Esophagus squamous epithelium (tissue), 5 donors: ENCODE data around the gene CD47. TPM values are rescaled to one million over a fixed set of nuclear protein-coding genes. Genes with fewer than 3 reads are reported as not detected.

Source experiments
- DNase-seq: peaks from one replicate; lab custom pipeline; 2025; lab: John Stamatoyannopoulos, UW
- H3K27ac ChIP-seq, 4 donors: fragments of 200-600 bp; sonication (generic); one replicate each; pipeline ENCODE4 v1.5.1; 2016 to 2019; ENCODE audit warnings: mild to moderate bottlenecking in 1 of 4
- H3K27me3 ChIP-seq, 4 donors: fragments of 200-600 bp; sonication (generic); 1 replicate in 3 of 4; 2 replicates in 1 of 4; pipeline versions ENCODE4 v1.5.1 to v1.6.0; 2017 to 2021; ENCODE audit warnings: antibody characterized with exemption in 1 of 4
- H3K36me3 ChIP-seq, 3 donors: fragments of 200-600 bp; sonication (generic); one replicate each; pipeline ENCODE4 v1.5.1; 2016 to 2019
- H3K4me1 ChIP-seq, 3 donors: fragments of 200-600 bp; sonication (generic); one replicate each; pipeline ENCODE4 v1.5.1; 2017 to 2019
- H3K4me3 ChIP-seq, 4 donors: fragments of 200-600 bp; sonication (generic); 1 replicate in 3 of 4; 2 replicates in 1 of 4; pipeline ENCODE4 v1.5.1; 2016 to 2019; ENCODE audit warnings: mild to moderate bottlenecking in 2 of 4, moderate library complexity in 1 of 4
- H3K9me3 ChIP-seq, 3 donors: fragments of 200-600 bp; sonication (generic); one replicate each; pipeline ENCODE4 v1.5.1; 2016 to 2019
- CTCF ChIP-seq, 6 experiments: fragments of 450-650 bp in 4 of 6; fragments of 200-600 bp in 2 of 6; sonication (generic) in 2 of 6; IDR thresholded peaks; one replicate each; pipeline ENCODE4 v1.5.1; 2016 to 2019; ENCODE audit warnings: antibody characterized with exemption in 6 of 6, mild to moderate bottlenecking in 4 of 6, moderate library complexity in 4 of 6
- POLR2A ChIP-seq, 4 donors: fragments of 450-650 bp; IDR thresholded peaks; one replicate each; pipeline ENCODE4 v1.6.1; 2017; ENCODE audit warnings: antibody characterized with exemption in 4 of 4, mild to moderate bottlenecking in 4 of 4, moderate library complexity in 3 of 4
- WGBS, 2 donors: methylation state at CpG; one replicate each; pipeline ENCODE4 v1.1.5; 2018; 5-methylcytosine and 5-hydroxymethylcytosine counted together
- intact Hi-C: fragments of 100-400 bp; cut with DNase I; formaldehyde crosslinking; loops from one replicate; pipeline ENCODE4 v1.15.0; 2022
- total RNA-seq, 4 donors: library from RNA; depleted of rRNA; stranded (reverse); fragments of >200 nt; gene quantifications; one replicate each; pipeline ENCODE4 v1.1.0, GENCODE V29; 2016
- donor health status: DM: yes; HTN: yes; CAD: no.

CD47 gene
- total RNA-seq, 4 donors from 2014 or later = 79.0 to 177 (median 115) TPM

GRCh38 chr3:108086653-108087052, 4.2 kb downstream of the CD47 start:
- DNase-seq = no peak
- H3K27me3 ChIP-seq = no peaks in the 10 kb centered on the region
- no peaks in the 10 kb centered on the region for H3K36me3 ChIP-seq
- peaks cover 12 to 70% (median 14%) of the 10 kb centered on the region in 3 donors for H3K4me1 ChIP-seq
- no peak for TF ChIP-seq POLR2A (IDR thresholded peaks at IDR 0.05)
- TF ChIP-seq CTCF (IDR thresholded peaks at IDR 0.05) = no peak
- no peak overlapping the region for H3K27ac ChIP-seq
- intact Hi-C loops = no loop called here
- H3K4me3 ChIP-seq = no peak overlapping the region
- no peaks in the 10 kb centered on the region for H3K9me3 ChIP-seq
- WGBS, 2 donors = 91 to 93% methylated on average over 4 of the region's 4 CpGs

GRCh38 chr3:108085810-108086350, 5.0 kb downstream of the CD47 start:
- Histone ChIP-seq H3K27me3 (no peaks in the 10 kb centered on the region), H3K9me3 (no peaks in the 10 kb centered on the region), H3K4me3 (no peak overlapping the region), H3K4me1 (peaks cover 10 to 67% (median 12%) of the 10 kb centered on the region in 3 donors), H3K27ac (no peak overlapping the region), H3K36me3 (no peaks in the 10 kb centered on the region)
- TF ChIP-seq POLR2A (IDR thresholded peaks at IDR 0.05) (no peak), CTCF (IDR thresholded peaks at IDR 0.05) (no peak)
- intact Hi-C loops = no loop called here
- no peak for DNase-seq
- WGBS, 2 donors = 53 to 60% methylated on average over 2 of the region's 2 CpGs

GRCh38 chr3:108085370-108085769, 5.5 kb downstream of the CD47 start:
- Histone ChIP-seq H3K4me3 (no peak overlapping the region), H3K4me1 (peaks cover 10 to 67% (median 12%) of the 10 kb centered on the region in 3 donors), H3K27me3 (no peaks in the 10 kb centered on the region), H3K36me3 (no peaks in the 10 kb centered on the region), H3K27ac (no peak overlapping the region), H3K9me3 (no peaks in the 10 kb centered on the region)
- TF ChIP-seq CTCF (IDR thresholded peaks at IDR 0.05) = no peak
- no peak for TF ChIP-seq POLR2A (IDR thresholded peaks at IDR 0.05)
- no peak for DNase-seq
- intact Hi-C loops = no loop called here

- WGBS, 2 donors = 82 to 88% methylated on average over 5 of the region's 5 CpGs
- intact Hi-C loops = no loop called here
- H3K27me3 ChIP-seq = no peaks in the 10 kb centered on the region
- DNase-seq = no peak
- H3K27ac ChIP-seq = no peak overlapping the region
- H3K4me1 ChIP-seq = peaks cover 0 to 19% (median 0%) of the 10 kb centered on the region in 3 donors
- no peak overlapping the region for H3K4me3 ChIP-seq
- TF ChIP-seq CTCF (IDR thresholded peaks at IDR 0.05) = no peak
- no peak for TF ChIP-seq POLR2A (IDR thresholded peaks at IDR 0.05)
- peaks cover 0 to 36% (median 0%) of the 10 kb centered on the region in 3 donors for H3K36me3 ChIP-seq
- H3K9me3 ChIP-seq = no peaks in the 10 kb centered on the region
Observed at GRCh38 chr3:108079877-108080276, 11.0 kb downstream of the CD47 start.

- TF ChIP-seq CTCF (IDR thresholded peaks at IDR 0.05) (no peak), POLR2A (IDR thresholded peaks at IDR 0.05) (no peak)
- Histone ChIP-seq H3K4me3 (no peak overlapping the region), H3K27me3 (no peaks in the 10 kb centered on the region), H3K36me3 (peaks cover 0 to 36% (median 0%) of the 10 kb centered on the region in 3 donors), H3K4me1 (peaks cover 0 to 16% (median 0%) of the 10 kb centered on the region in 3 donors), H3K9me3 (no peaks in the 10 kb centered on the region), H3K27ac (no peak overlapping the region)
- no peak for DNase-seq
- 83 to 85% methylated on average over 1 of the region's 1 CpG for WGBS, 2 donors
- intact Hi-C loops = no loop called here
Observed at GRCh38 chr3:108079043-108079442, 11.8 kb downstream of the CD47 start.
